HepG2 (cell line): Measurements from ENCODE around the gene FAM222A. TPM values are rescaled to one million over a fixed set of nuclear protein-coding genes. Genes with fewer than 3 reads are reported as not detected.

Experiments used
- ATAC-seq: fragments of 200-7000 bp; cut with Tn5 transposase; 3 replicates; pipeline ENCODE4 v1.9.1; 2020; ENCODE audit warnings: mild to moderate bottlenecking, moderate library complexity
- BruUV-seq: library from RNA; stranded (reverse); fragments of 400-500 nt; replicated peaks from 2 replicates; lab custom pipeline; 2021; lab: Mats Ljungman, UMichigan
- CTCF ChIA-PET: fragments of 300-600 bp; formaldehyde crosslinking; extraction: SDS; loops from one replicate; lab custom pipeline; 2021; ENCODE audit warnings: low total read pairs, inconsistent platforms, low intra/inter-chr PET ratio; lab: Yijun Ruan, JAX
- POLR2A ChIA-PET: fragments of 350-600 bp; sonication (Branson Sonifier 250); formaldehyde crosslinking; loops from one replicate; lab custom pipeline; 2020; ENCODE audit warnings: antibody characterized with exemption, inconsistent platforms; lab: Yijun Ruan, JAX
- DNase-seq: peaks from one replicate; pipeline ENCODE4 v3.0.0-alpha.2; 2015; ENCODE audit warnings: low spot score
- FAIRE-seq: peaks from 3 replicates; lab custom pipeline; 2011; peaks lifted over from hg19 to GRCh38; lab: Jason Lieb, UNC
- H2AFZ ChIP-seq: one replicate; pipeline ENCODE4 v1.6.1; 2011; ENCODE audit warnings: low read length, inconsistent platforms
- H3K27ac ChIP-seq: fragments of 300-600 bp; 3 replicates; pipeline ENCODE4 v1.8.0; 2011; ENCODE audit warnings: mixed run types, mild to moderate bottlenecking, mixed read lengths, low read length, inconsistent platforms; ENCODE audit not compliant: insufficient read depth; ENCODE audit errors: extremely low read length
- H3K27me3 ChIP-seq, 2 experiments: fragments of 200-600 bp in 1 of 2; 2 replicates in 1 of 2; 3 replicates in 1 of 2; pipeline versions ENCODE4 v1.6.0 to v1.8.0; 2011; ENCODE audit warnings: low read length in 2 of 2, mild to moderate bottlenecking in 2 of 2, moderate library complexity in 2 of 2, inconsistent platforms in 1 of 2; ENCODE audit not compliant: insufficient read depth in 2 of 2, control insufficient read depth in 1 of 2
- H3K36me3 ChIP-seq, 2 experiments: fragments of 200-600 bp in 1 of 2; replicated peaks in 1 of 2; 2 replicates in 1 of 2; 3 replicates in 1 of 2; pipeline versions ENCODE4 v1.5.1 to v1.8.0; 2011; ENCODE audit warnings: low read length in 2 of 2, inconsistent platforms in 1 of 2; ENCODE audit not compliant: insufficient read depth in 2 of 2, control insufficient read depth in 1 of 2
- H3K4me1 ChIP-seq: 2 replicates; pipeline ENCODE4 v1.5.1; 2012; ENCODE audit warnings: low read length, inconsistent platforms; ENCODE audit not compliant: insufficient read depth
- H3K4me2 ChIP-seq: 2 replicates; pipeline ENCODE4 v1.6.0; 2011; ENCODE audit warnings: low read depth, low read length, inconsistent platforms
- H3K4me3 ChIP-seq, 3 experiments: fragments of 200-600 bp in 1 of 3; sonication (generic), shearing (Covaris generic) in 1 of 3; replicated peaks in 1 of 3; 2 replicates each; pipeline ENCODE4 v1.5.1; 2011 to 2016; ENCODE audit warnings: low read length in 3 of 3, inconsistent platforms in 2 of 3, low read depth in 2 of 3, mild to moderate bottlenecking in 2 of 3, control low read depth in 1 of 3, mixed read lengths in 1 of 3; ENCODE audit not compliant: insufficient read depth in 1 of 3
- H3K79me2 ChIP-seq: one replicate; pipeline ENCODE4 v1.6.1; 2011; ENCODE audit warnings: low read length, inconsistent platforms; ENCODE audit not compliant: insufficient read depth
- H3K9ac ChIP-seq: 2 replicates; pipeline ENCODE4 v1.6.0; 2011; ENCODE audit warnings: mild to moderate bottlenecking, low read depth, low read length, inconsistent platforms; ENCODE audit not compliant: insufficient read depth
- H3K9me3 ChIP-seq: 2 replicates; pipeline ENCODE4 v1.5.1; 2012; ENCODE audit warnings: mild to moderate bottlenecking, low read length
- H4K20me1 ChIP-seq: 2 replicates; pipeline ENCODE4 v1.6.0; 2011; ENCODE audit warnings: inconsistent platforms, mild to moderate bottlenecking, low read length, moderate library complexity; ENCODE audit not compliant: insufficient read depth
- DNMT1 ChIP-seq: sonication (generic); formaldehyde crosslinking; IDR thresholded peaks from 2 replicates; pipeline ENCODE4 v1.5.1; 2020; ENCODE audit warnings: mild to moderate bottlenecking, missing genetic modification reagents
- HNRNPL ChIP-seq: fragments of 200-400 bp; formaldehyde crosslinking; IDR thresholded peaks from 2 replicates; pipeline ENCODE4 v1.6.1; 2017; ENCODE audit warnings: mild to moderate bottlenecking, low read depth, low read length
- ZNF234 ChIP-seq: sonication (generic); formaldehyde crosslinking; conservative IDR thresholded peaks from 2 replicates; pipeline ENCODE4 v1.5.1; 2020; ENCODE audit warnings: mild to moderate bottlenecking, missing genetic modification reagents
- ZNF350 ChIP-seq: sonication (generic); formaldehyde crosslinking; IDR thresholded peaks from 2 replicates; pipeline ENCODE4 v1.4.0; 2020; ENCODE audit warnings: mild to moderate bottlenecking, low read depth, missing genetic modification reagents, borderline replicate concordance
- WGBS: methylation state at CpG from one replicate; pipeline ENCODE4 v1.1.6; 2017; ENCODE audit warnings: low lambda C conversion rate; 5-methylcytosine and 5-hydroxymethylcytosine counted together
- in situ Hi-C: cut with HindIII; loops from 2 replicates; pipeline ENCODE4 v1.10.0; 2017; ENCODE audit warnings: low pct_unique_long_range_greater_than_20kb; ENCODE audit not compliant: extremely low pct_ligation_motif_present
- intact Hi-C: fragments of 100-400 bp; cut with micrococcal nuclease; formaldehyde crosslinking; loops from one replicate; pipeline ENCODE4 v1.10.0; 2022; ENCODE audit not compliant: unreplicated experiment
- polyA plus RNA-seq, 8 experiments: library from polyadenylated mRNA; depleted of rRNA in 3 of 8; stranded (reverse) in 7 of 8; unstranded in 1 of 8; fragments of >200 nt; fragmentation: Illumina TruSeq in 4 of 8; extraction: Trizol in 4 of 8; gene quantifications; 2 replicates each; pipeline versions ENCODE4 v1.2.1 to v1.2.3, GENCODE V29; 2011 to 2016; ENCODE audit warnings: low read depth in 4 of 8, missing spikeins in 1 of 8, mixed read lengths in 1 of 8; ENCODE audit not compliant: insufficient read depth in 1 of 8
- total RNA-seq, 5 experiments: library from RNA; depleted of rRNA; stranded (reverse); fragments of >200 nt; fragmentation: Illumina TruSeq; extraction: Trizol; gene quantifications; 2 replicates each; pipeline ENCODE4 v1.2.3, GENCODE V29; 2016; ENCODE audit warnings: low read depth in 1 of 5
- TF ChIP-seq, protein P1 (sequence below): sonication (generic); formaldehyde crosslinking; IDR thresholded peaks from 2 replicates; pipeline ENCODE4 v1.9.0; 2021; ENCODE audit warnings: mild to moderate bottlenecking, missing genetic modification reagents
- TF ChIP-seq, protein P2 (sequence below): sonication (generic); formaldehyde crosslinking; IDR thresholded peaks from 2 replicates; pipeline ENCODE4 v1.5.1; 2020; ENCODE audit warnings: mild to moderate bottlenecking, moderate library complexity, missing genetic modification reagents

The FAM222A gene
- total and polyA plus RNA-seq, 2 of the 13 experiments (the other 11 are each of a cell fraction or from before 2014, with no cell fraction given) = 2.7 to 9.6 TPM

DNA sequence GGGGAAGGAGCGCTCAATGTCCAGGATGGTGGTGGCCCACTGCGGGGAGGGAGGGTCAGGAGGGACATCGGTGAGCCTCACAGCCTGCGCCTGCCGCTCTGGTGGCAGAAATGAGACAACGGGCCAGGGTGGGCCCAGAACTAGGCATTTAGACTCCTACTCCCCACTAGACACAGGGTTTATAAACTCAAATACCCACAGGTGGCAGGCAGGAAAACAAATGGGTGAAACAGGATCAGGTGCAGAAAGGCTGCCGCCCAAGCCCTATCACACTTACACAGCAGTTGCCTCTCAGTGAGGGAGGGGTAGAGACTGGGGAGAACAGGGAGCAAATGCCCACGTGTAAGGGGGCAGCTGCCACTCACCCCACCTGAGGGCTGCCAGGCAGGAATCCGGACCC, 73.2 kb downstream of the FAM222A start (continued):
- TF ChIP-seq, protein P1, sequence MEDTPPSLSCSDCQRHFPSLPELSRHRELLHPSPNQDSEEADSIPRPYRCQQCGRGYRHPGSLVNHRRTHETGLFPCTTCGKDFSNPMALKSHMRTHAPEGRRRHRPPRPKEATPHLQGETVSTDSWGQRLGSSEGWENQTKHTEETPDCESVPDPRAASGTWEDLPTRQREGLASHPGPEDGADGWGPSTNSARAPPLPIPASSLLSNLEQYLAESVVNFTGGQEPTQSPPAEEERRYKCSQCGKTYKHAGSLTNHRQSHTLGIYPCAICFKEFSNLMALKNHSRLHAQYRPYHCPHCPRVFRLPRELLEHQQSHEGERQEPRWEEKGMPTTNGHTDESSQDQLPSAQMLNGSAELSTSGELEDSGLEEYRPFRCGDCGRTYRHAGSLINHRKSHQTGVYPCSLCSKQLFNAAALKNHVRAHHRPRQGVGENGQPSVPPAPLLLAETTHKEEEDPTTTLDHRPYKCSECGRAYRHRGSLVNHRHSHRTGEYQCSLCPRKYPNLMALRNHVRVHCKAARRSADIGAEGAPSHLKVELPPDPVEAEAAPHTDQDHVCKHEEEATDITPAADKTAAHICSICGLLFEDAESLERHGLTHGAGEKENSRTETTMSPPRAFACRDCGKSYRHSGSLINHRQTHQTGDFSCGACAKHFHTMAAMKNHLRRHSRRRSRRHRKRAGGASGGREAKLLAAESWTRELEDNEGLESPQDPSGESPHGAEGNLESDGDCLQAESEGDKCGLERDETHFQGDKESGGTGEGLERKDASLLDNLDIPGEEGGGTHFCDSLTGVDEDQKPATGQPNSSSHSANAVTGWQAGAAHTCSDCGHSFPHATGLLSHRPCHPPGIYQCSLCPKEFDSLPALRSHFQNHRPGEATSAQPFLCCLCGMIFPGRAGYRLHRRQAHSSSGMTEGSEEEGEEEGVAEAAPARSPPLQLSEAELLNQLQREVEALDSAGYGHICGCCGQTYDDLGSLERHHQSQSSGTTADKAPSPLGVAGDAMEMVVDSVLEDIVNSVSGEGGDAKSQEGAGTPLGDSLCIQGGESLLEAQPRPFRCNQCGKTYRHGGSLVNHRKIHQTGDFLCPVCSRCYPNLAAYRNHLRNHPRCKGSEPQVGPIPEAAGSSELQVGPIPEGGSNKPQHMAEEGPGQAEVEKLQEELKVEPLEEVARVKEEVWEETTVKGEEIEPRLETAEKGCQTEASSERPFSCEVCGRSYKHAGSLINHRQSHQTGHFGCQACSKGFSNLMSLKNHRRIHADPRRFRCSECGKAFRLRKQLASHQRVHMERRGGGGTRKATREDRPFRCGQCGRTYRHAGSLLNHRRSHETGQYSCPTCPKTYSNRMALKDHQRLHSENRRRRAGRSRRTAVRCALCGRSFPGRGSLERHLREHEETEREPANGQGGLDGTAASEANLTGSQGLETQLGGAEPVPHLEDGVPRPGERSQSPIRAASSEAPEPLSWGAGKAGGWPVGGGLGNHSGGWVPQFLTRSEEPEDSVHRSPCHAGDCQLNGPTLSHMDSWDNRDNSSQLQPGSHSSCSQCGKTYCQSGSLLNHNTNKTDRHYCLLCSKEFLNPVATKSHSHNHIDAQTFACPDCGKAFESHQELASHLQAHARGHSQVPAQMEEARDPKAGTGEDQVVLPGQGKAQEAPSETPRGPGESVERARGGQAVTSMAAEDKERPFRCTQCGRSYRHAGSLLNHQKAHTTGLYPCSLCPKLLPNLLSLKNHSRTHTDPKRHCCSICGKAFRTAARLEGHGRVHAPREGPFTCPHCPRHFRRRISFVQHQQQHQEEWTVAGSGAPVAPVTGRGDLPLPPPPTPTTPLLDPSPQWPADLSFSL (CRISPR knock-in tag) = no peak
- TF ChIP-seq, all 625 proteins: peak for 0

GRCh38 chr12:109789526-109790048, 76.0 kb downstream of the FAM222A start:
- TF ChIP-seq HNRNPL (no peak), ZNF350 (CRISPR knock-in tag) (no peak), DNMT1 (CRISPR knock-in tag) (no peak), ZNF234 (no peak)
- TF ChIP-seq, protein P2, sequence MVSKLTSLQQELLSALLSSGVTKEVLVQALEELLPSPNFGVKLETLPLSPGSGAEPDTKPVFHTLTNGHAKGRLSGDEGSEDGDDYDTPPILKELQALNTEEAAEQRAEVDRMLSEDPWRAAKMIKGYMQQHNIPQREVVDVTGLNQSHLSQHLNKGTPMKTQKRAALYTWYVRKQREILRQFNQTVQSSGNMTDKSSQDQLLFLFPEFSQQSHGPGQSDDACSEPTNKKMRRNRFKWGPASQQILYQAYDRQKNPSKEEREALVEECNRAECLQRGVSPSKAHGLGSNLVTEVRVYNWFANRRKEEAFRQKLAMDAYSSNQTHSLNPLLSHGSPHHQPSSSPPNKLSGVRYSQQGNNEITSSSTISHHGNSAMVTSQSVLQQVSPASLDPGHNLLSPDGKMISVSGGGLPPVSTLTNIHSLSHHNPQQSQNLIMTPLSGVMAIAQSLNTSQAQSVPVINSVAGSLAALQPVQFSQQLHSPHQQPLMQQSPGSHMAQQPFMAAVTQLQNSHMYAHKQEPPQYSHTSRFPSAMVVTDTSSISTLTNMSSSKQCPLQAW (CRISPR knock-in tag) = no peak
- 57% methylated on average over 1 of the region's 1 CpG for WGBS

More at GRCh38 chr12:109789526-109790048, 76.0 kb downstream of the FAM222A start:
- FAIRE-seq (no peak), DNase-seq (no peak), ATAC-seq (no peak)
- Histone ChIP-seq H3K9ac (no peak overlapping the region), H3K27ac (no peak overlapping the region), H4K20me1 (no peaks in the 10 kb centered on the region), H3K79me2 (no peaks in the 10 kb centered on the region), H3K4me3 (no peak overlapping the region), H3K9me3 (no peaks in the 10 kb centered on the region), H3K27me3 (no peaks in the 10 kb centered on the region; a peak in 1 of 5 replicates), H3K4me2 (no peak overlapping the region), H3K36me3 (no peaks in the 10 kb centered on the region), H2AFZ (no peak overlapping the region), H3K4me1 (no peaks in the 10 kb centered on the region)
- no TSS peak for BruUV-seq
- intact Hi-C loops = no loop called here
- in situ Hi-C loops = no loop called here
- CTCF ChIA-PET = no interaction called here
- POLR2A ChIA-PET = no interaction called here
